Calu3 (cell line): ENCODE measurements around the gene C6orf62. TPM values are rescaled to one million over a fixed set of nuclear protein-coding genes. Genes with fewer than 3 reads are reported as not detected.

ENCODE experiments used
- BruUV-seq: library from RNA; stranded (reverse); fragments of 400-500 nt; replicated peaks from 2 replicates; lab custom pipeline; 2021; lab: Mats Ljungman, UMichigan
- CTCF ChIA-PET: fragments of 300-600 bp; sonication (Branson Sonifier 250); formaldehyde crosslinking; loops from one replicate; lab custom pipeline; 2022; ENCODE audit warnings: antibody characterized with exemption; lab: Charles Lee
- DNase-seq: peaks from one replicate; pipeline ENCODE4 v3.0.0; 2022
- H3K27ac Mint-ChIP-seq: one replicate; pipeline ENCODE4 v1.8.0; 2022; ENCODE audit warnings: mixed read lengths; ENCODE audit not compliant: unreplicated experiment
- H3K27me3 Mint-ChIP-seq: one replicate; pipeline ENCODE4 v1.8.0; 2022; ENCODE audit warnings: mixed read lengths; ENCODE audit not compliant: unreplicated experiment
- H3K36me3 Mint-ChIP-seq: one replicate; pipeline ENCODE4 v1.8.0; 2022; ENCODE audit warnings: mild to moderate bottlenecking, moderate library complexity, mixed read lengths; ENCODE audit not compliant: insufficient read depth, unreplicated experiment
- H3K4me1 Mint-ChIP-seq: one replicate; pipeline ENCODE4 v1.8.0; 2022; ENCODE audit warnings: mild to moderate bottlenecking, low read depth, mixed read lengths; ENCODE audit not compliant: unreplicated experiment
- H3K4me3 Mint-ChIP-seq: one replicate; pipeline ENCODE4 v1.8.0; 2022; ENCODE audit warnings: mild to moderate bottlenecking, low read depth, moderate library complexity, mixed read lengths; ENCODE audit not compliant: unreplicated experiment
- H3K9me3 Mint-ChIP-seq: one replicate; pipeline ENCODE4 v1.8.0; 2022; ENCODE audit warnings: low read depth, mixed read lengths; ENCODE audit not compliant: unreplicated experiment
- intact Hi-C: fragments of 100-400 bp; cut with micrococcal nuclease; formaldehyde crosslinking; loops from one replicate; pipeline ENCODE4 v1.10.0; 2022; ENCODE audit not compliant: unreplicated experiment
- total RNA-seq: library from RNA; stranded (reverse); gene quantifications from 2 replicates; pipeline ENCODE4 v1.2.3, GENCODE V29; 2022
- TF ChIP-seq, protein P1 (sequence below): fragments of 200-600 bp; IDR thresholded peaks from one replicate; pipeline ENCODE4 v1.8.0; 2022; ENCODE audit warnings: antibody characterized with exemption; ENCODE audit not compliant: unreplicated experiment

The C6orf62 gene
- total RNA-seq, 1 experiment from 2014 or later = 334 TPM

DNA sequence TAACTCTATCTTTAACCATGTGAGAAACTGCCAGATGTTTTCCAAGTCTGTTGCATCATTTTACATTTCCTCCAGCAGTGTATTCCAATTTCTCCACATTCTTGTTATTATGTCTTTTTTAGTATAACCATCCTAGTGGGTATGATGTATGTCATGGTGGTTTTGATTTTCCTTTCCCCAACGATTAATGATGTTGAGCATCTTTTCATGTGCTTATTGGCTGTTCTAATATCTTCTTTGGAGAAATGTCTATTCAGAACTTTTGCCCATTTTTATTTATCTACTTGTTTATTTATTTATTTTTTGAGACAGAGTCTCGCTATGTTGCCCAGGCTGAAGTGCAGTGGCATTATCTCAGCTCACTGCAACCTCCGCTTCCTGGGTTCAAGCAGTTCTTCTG lies 4.3 kb upstream of the C6orf62 start:
- Mint-ChIP-seq H3K27ac (no peak overlapping the region), H3K27me3 (no peaks in the 10 kb centered on the region), H3K9me3 (no peaks in the 10 kb centered on the region), H3K4me1 (peaks cover 8% of the 10 kb centered on the region), H3K4me3 (no peak overlapping the region), H3K36me3 (peaks cover 36% of the 10 kb centered on the region)
- CTCF ChIA-PET = no interaction called here
- no TSS peak for BruUV-seq
- TF ChIP-seq, protein P1, sequence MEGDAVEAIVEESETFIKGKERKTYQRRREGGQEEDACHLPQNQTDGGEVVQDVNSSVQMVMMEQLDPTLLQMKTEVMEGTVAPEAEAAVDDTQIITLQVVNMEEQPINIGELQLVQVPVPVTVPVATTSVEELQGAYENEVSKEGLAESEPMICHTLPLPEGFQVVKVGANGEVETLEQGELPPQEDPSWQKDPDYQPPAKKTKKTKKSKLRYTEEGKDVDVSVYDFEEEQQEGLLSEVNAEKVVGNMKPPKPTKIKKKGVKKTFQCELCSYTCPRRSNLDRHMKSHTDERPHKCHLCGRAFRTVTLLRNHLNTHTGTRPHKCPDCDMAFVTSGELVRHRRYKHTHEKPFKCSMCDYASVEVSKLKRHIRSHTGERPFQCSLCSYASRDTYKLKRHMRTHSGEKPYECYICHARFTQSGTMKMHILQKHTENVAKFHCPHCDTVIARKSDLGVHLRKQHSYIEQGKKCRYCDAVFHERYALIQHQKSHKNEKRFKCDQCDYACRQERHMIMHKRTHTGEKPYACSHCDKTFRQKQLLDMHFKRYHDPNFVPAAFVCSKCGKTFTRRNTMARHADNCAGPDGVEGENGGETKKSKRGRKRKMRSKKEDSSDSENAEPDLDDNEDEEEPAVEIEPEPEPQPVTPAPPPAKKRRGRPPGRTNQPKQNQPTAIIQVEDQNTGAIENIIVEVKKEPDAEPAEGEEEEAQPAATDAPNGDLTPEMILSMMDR = no peak
- DNase-seq = no peak
- intact Hi-C loops = no loop called here

DNA sequence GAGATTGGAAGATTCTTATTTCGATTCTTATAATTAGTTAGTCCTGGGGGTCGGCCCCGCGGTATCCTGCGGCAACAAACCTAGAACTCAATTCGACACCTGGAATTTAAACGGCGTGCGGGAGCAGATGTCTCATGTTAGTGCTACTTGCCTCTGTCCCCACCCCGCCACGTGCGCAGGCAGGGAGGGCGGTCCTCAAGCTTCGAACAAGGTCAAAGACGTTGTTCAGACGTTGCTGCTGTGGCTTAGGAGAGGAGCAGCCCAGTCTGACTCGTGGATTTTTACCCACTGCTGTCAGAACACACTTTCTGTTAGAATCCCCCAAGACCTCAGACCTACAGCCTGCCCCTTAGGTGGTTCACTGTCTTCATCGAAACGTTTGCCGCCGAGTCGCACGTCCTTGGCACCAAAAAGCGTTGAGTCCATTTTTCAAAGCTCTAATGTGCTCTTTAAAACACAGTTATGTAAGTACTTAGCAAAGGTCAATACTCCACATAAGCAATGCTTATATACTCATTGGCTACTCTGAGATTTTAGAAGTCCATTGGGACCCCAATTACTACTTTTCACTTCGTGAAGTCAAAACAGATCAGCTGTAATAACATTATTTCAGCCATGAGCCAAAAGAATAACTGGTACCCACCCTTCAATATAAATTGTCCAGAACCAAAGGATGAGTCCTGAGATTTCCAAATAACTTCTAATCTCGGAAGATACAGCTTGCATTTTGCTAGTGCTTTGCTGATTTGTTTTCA lies 2.7 kb upstream of the C6orf62 start:
- H3K4me1 Mint-ChIP-seq = peaks cover 20% of the 10 kb centered on the region
- H3K4me3 Mint-ChIP-seq = peak overlapping the region; percentile 97
- no peaks in the 10 kb centered on the region for H3K9me3 Mint-ChIP-seq
- H3K27me3 Mint-ChIP-seq = no peaks in the 10 kb centered on the region
- H3K27ac Mint-ChIP-seq = peak overlapping the region; percentile 94
- intact Hi-C loops = no loop called here
- CTCF ChIA-PET = interaction anchor here (0.6 to 1.6 kb wide), 7 partner anchors 16 to 1951 kb away, joined by 3 to 14 read pairs (median 3); no protein-coding TSS in a partner anchor
- TF ChIP-seq, protein P1 = no peak
- TSS peak; percentile 97 for BruUV-seq
- peaks cover 51% of the 10 kb centered on the region for H3K36me3 Mint-ChIP-seq
- no peak for DNase-seq

DNA sequence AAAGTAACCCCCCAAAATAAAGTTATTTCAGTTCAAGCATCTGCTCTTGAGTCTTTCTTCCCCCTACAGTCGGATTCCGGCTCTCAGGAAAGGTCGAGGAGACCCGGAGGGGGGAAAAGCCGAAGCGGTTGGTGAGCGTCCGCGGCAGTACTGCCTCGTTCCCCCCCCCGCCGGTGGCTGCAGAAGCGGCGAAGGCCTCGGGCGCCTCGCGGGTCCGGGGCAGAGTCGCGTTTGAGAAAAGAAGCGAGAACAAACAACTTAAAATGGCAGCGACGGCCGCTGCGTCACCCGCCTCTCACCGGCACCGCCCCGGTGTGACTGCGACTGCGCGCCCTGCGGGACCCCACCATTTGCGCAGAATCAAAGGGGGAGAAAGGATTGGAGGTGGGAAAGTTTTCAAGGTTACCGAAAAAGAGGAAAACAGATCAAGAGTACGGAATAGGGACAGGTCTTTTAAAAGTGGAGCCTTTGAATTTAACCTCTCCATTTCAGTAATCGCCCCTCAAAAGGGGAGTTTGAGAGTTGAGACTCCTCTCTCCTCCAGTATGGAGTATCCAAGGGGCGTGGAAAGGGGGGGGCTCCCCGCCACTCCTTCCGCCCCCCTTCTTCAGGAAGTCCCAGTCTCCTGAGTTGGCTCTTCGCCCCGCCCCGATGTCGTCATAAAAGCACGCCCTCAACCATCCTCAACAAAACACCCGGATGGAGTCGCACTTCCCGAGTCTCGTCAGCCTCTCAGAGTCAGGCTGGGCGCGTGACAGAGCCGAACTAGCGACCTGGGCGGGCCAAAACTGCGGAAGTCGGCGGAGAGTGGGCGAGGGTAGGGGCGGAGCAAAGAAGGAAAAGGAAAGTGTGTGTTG lies 1.9 kb upstream of the C6orf62 start:
- TF ChIP-seq, protein P1 = no peak
- no TSS peak for BruUV-seq
- Mint-ChIP-seq H3K27ac (peak overlapping the region; percentile 94), H3K27me3 (no peaks in the 10 kb centered on the region), H3K36me3 (peaks cover 59% of the 10 kb centered on the region), H3K4me3 (peak overlapping the region; percentile 97), H3K9me3 (no peaks in the 10 kb centered on the region), H3K4me1 (peaks cover 20% of the 10 kb centered on the region)
- intact Hi-C loops = no loop called here
- DNase-seq = peak; percentile 100
- CTCF ChIA-PET = interaction anchor here (0.8 to 1.6 kb wide), 5 partner anchors 22 to 297 kb away, joined by 3 to 14 read pairs (median 3); no protein-coding TSS in a partner anchor

DNA sequence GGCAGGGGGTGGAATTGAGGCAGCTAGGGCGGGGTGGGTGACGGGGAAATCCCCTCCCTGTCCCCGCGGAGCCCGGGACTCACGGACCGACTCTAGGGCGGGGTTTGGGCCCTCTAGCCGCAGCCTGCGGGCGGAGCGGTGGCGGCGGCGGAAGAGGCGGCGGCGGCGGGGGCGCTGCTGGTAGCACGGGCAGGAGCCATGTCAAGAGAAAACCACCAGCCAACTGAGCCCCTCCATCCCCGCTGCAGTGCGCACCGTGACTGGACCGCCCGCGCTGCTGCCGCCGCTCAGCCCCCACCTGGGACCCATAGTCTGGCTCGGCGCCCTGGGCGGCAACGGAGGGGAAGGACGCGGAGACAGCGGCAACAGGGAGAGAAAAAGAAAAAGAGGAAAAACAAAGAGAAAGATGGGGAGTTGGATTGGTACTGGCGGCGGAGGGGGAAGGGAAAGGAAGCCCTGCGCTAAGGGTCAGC lies 1.2 kb upstream of the C6orf62 start:
- no peaks in the 10 kb centered on the region for H3K27me3 Mint-ChIP-seq
- BruUV-seq = TSS peak; percentile 35
- peaks cover 24% of the 10 kb centered on the region for H3K4me1 Mint-ChIP-seq
- intact Hi-C loops = no loop called here
- peak overlapping the region; percentile 97 for H3K4me3 Mint-ChIP-seq
- peak; percentile 87 for DNase-seq
- TF ChIP-seq, protein P1 = no peak
- peaks cover 66% of the 10 kb centered on the region for H3K36me3 Mint-ChIP-seq
- CTCF ChIA-PET = no interaction called here
- peak overlapping the region; percentile 94 for H3K27ac Mint-ChIP-seq
- no peaks in the 10 kb centered on the region for H3K9me3 Mint-ChIP-seq
